ENCODE data around the gene LANCL3. TPM values are rescaled to one million over a fixed set of nuclear protein-coding genes. Genes with fewer than 3 reads are reported as not detected.

The LANCL3 gene
- total RNA-seq, 1 experiment from 2014 or later: 0.48 TPM

DNA sequence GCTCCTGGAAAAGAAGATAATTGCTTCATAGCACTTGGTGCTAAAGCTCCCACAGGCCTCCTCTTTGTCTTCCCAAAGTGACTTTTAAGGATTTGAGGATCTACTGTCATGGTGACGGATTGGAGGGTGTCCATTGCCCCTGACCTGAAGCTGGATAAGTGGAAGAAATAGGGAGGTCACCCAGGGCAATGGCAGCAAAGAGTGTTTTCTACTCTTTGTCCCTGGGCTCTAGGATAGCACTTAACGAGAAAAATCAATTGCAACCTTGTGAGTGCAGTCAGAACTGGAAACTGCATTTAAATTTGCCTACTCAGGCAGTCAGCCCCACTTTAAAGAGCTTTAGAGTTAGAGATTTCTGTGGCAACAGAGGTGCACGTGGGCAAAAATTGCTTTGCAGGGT is 70.4 kb downstream of the LANCL3 start:
- CTCF ChIA-PET: no interaction called here
- Mint-ChIP-seq H3K9me3 (no peaks in the 10 kb centered on the region), H3K36me3 (no peaks in the 10 kb centered on the region)

DNA sequence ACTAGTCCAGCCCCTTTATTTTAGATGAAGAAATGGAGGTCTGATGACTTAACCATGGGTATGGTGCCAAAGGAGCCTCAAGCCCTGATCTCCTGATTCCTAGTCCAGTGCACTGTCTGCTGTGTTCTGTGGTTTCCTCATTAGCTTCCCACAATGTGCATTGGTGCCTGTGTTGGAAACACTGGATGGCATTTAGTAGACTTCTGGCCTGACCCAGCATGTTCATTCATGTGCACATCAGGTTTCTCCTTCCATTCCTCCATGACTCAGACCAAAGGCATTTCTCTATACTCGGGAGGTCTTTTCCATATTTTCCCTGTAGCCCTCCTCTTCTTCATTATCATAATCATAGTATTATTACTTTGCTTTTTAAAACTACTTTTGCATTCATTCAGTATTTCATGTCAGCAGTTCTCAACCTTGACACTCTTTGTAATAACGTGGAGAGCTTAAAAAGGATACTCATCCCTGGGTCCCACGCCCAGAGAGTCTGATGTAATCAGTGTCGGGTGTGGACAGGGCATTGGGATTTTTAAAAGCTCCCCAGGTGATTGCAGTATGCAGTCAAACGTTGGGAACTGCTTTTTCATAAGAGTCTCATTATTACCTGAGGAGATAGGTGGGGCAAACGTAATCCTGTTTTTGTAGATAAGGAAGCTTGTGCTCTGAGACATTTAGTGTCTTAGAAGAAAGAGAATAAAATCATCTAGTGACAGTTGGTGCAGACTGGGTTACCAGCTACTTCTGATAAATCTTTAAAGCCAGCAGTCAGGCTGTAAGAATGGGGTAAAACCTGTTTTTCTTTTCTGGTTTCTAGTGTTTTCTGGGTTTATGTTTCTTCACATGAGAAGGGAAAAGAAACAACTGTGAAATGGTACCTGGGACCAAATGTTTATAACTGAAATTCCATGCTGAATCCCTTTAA is 73.2 kb downstream of the LANCL3 start:
- CTCF ChIA-PET: no interaction called here
- ATAC-seq: no peak

More for the DNA sequence above, 70.4 kb downstream of the LANCL3 start:
- Mint-ChIP-seq H3K4me3 (no peak overlapping the region), H3K27ac (no peak overlapping the region), H3K27me3 (ENCODE audit: low read depth) (no peaks in the 10 kb centered on the region; the same call in 1 of the 2 replicates), H3K4me1 (peaks cover 18% of the 10 kb centered on the region)
- no peak for ATAC-seq
- POLR2A ChIA-PET: no interaction called here
- DNase-seq (ENCODE audit: low spot score): no peak
- TF ChIP-seq, protein P1, sequence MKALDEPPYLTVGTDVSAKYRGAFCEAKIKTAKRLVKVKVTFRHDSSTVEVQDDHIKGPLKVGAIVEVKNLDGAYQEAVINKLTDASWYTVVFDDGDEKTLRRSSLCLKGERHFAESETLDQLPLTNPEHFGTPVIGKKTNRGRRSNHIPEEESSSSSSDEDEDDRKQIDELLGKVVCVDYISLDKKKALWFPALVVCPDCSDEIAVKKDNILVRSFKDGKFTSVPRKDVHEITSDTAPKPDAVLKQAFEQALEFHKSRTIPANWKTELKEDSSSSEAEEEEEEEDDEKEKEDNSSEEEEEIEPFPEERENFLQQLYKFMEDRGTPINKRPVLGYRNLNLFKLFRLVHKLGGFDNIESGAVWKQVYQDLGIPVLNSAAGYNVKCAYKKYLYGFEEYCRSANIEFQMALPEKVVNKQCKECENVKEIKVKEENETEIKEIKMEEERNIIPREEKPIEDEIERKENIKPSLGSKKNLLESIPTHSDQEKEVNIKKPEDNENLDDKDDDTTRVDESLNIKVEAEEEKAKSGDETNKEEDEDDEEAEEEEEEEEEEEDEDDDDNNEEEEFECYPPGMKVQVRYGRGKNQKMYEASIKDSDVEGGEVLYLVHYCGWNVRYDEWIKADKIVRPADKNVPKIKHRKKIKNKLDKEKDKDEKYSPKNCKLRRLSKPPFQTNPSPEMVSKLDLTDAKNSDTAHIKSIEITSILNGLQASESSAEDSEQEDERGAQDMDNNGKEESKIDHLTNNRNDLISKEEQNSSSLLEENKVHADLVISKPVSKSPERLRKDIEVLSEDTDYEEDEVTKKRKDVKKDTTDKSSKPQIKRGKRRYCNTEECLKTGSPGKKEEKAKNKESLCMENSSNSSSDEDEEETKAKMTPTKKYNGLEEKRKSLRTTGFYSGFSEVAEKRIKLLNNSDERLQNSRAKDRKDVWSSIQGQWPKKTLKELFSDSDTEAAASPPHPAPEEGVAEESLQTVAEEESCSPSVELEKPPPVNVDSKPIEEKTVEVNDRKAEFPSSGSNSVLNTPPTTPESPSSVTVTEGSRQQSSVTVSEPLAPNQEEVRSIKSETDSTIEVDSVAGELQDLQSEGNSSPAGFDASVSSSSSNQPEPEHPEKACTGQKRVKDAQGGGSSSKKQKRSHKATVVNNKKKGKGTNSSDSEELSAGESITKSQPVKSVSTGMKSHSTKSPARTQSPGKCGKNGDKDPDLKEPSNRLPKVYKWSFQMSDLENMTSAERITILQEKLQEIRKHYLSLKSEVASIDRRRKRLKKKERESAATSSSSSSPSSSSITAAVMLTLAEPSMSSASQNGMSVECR (CRISPR knock-in tag; IDR thresholded peaks at IDR 0.05; ENCODE audit: borderline replicate concordance): no peak
- TF ChIP-seq, protein P2, sequence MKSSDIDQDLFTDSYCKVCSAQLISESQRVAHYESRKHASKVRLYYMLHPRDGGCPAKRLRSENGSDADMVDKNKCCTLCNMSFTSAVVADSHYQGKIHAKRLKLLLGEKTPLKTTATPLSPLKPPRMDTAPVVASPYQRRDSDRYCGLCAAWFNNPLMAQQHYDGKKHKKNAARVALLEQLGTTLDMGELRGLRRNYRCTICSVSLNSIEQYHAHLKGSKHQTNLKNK (CRISPR knock-in tag; IDR thresholded peaks at IDR 0.05): no peak
- no peak for TF ChIP-seq ZBTB21 (CRISPR knock-in tag; IDR thresholded peaks at IDR 0.05; ENCODE audit: borderline replicate concordance)
- TF ChIP-seq, protein P3, sequence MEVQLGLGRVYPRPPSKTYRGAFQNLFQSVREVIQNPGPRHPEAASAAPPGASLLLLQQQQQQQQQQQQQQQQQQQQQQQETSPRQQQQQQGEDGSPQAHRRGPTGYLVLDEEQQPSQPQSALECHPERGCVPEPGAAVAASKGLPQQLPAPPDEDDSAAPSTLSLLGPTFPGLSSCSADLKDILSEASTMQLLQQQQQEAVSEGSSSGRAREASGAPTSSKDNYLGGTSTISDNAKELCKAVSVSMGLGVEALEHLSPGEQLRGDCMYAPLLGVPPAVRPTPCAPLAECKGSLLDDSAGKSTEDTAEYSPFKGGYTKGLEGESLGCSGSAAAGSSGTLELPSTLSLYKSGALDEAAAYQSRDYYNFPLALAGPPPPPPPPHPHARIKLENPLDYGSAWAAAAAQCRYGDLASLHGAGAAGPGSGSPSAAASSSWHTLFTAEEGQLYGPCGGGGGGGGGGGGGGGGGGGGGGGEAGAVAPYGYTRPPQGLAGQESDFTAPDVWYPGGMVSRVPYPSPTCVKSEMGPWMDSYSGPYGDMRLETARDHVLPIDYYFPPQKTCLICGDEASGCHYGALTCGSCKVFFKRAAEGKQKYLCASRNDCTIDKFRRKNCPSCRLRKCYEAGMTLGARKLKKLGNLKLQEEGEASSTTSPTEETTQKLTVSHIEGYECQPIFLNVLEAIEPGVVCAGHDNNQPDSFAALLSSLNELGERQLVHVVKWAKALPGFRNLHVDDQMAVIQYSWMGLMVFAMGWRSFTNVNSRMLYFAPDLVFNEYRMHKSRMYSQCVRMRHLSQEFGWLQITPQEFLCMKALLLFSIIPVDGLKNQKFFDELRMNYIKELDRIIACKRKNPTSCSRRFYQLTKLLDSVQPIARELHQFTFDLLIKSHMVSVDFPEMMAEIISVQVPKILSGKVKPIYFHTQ (CRISPR knock-in tag; IDR thresholded peaks at IDR 0.05): no peak
- no peak for TF ChIP-seq ZNF232 (CRISPR knock-in tag; IDR thresholded peaks at IDR 0.05)
- TF ChIP-seq, protein P4, sequence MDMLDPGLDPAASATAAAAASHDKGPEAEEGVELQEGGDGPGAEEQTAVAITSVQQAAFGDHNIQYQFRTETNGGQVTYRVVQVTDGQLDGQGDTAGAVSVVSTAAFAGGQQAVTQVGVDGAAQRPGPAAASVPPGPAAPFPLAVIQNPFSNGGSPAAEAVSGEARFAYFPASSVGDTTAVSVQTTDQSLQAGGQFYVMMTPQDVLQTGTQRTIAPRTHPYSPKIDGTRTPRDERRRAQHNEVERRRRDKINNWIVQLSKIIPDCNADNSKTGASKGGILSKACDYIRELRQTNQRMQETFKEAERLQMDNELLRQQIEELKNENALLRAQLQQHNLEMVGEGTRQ (CRISPR knock-in tag; IDR thresholded peaks at IDR 0.05): no peak
- TF ChIP-seq TP53 (CRISPR knock-in tag; IDR thresholded peaks at IDR 0.05): no peak
- TF ChIP-seq CBFB (CRISPR knock-in tag; IDR thresholded peaks at IDR 0.05; ENCODE audit: low read depth): no peak
- no peak for TF ChIP-seq NR2C2 (CRISPR knock-in tag; IDR thresholded peaks at IDR 0.05)
- no peak for TF ChIP-seq NFYB (CRISPR knock-in tag; conservative IDR thresholded peaks at IDR 0.05; ENCODE audit: low read depth)
- TF ChIP-seq, protein P5, sequence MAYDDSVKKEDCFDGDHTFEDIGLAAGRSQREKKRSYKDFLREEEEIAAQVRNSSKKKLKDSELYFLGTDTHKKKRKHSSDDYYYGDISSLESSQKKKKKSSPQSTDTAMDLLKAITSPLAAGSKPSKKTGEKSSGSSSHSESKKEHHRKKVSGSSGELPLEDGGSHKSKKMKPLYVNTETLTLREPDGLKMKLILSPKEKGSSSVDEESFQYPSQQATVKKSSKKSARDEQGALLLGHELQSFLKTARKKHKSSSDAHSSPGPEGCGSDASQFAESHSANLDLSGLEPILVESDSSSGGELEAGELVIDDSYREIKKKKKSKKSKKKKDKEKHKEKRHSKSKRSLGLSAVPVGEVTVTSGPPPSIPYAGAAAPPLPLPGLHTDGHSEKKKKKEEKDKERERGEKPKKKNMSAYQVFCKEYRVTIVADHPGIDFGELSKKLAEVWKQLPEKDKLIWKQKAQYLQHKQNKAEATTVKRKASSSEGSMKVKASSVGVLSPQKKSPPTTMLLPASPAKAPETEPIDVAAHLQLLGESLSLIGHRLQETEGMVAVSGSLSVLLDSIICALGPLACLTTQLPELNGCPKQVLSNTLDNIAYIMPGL (CRISPR knock-in tag; IDR thresholded peaks at IDR 0.05): no peak

More for the DNA sequence above, 73.2 kb downstream of the LANCL3 start:
- H3K36me3 Mint-ChIP-seq: no peaks in the 10 kb centered on the region
- H3K4me3 Mint-ChIP-seq: no peak overlapping the region
- POLR2A ChIA-PET: no interaction called here
- DNase-seq (ENCODE audit: low spot score): no peak
- no peak for TF ChIP-seq ESRRA (CRISPR knock-in tag; IDR thresholded peaks at IDR 0.05; ENCODE audit: borderline replicate concordance)
- H3K27me3 Mint-ChIP-seq (ENCODE audit: low read depth): no peaks in the 10 kb centered on the region; the same call in 1 of the 2 replicates
- no peak overlapping the region for H3K27ac Mint-ChIP-seq
- H3K4me1 Mint-ChIP-seq: peaks cover 18% of the 10 kb centered on the region
- no peaks in the 10 kb centered on the region for H3K9me3 Mint-ChIP-seq

Measured in WTC11 (cell line).